Measurements from ENCODE around the gene STAMBP.
A peak's percentile ranks its signal among the peaks of the same experiment; 100 is the strongest.
"Not testable (repeated sequence)": the region's sequence is repeated elsewhere in the genome, so short reads cannot be mapped to it uniquely, and the experiment has no call there.

STAMBP gene

GRCh38 chr2:73828818-73829570 lies at the start of gene STAMBP:
TSS of gene STAMBP (plus strand) at chr2:73828961. CDS start at chr2:73830857, 1,896 bp downstream.
- Histone ChIP-seq H3K4me3 (peak within 1 kb of the TSS; percentile 87), H3K36me3 (ENCODE audit: insufficient read depth, low read length) (peaks cover 31% of the 10 kb centered on the region), H3K27ac (peak within 1 kb of the TSS; percentile 75; the same call in 1 of the 2 replicates), H3K9ac (ENCODE audit: insufficient read length) (peak within 1 kb of the TSS; percentile 96), H3K9me3 (ENCODE audit: low read depth, low read length) (no peaks in the 10 kb centered on the region)
- TF ChIP-seq EZH2 (IDR thresholded peaks at IDR 0.05) (no peak), POLR2AphosphoS5 (IDR thresholded peaks at IDR 0.05; ENCODE audit: borderline replicate concordance, low read depth, low read length) (peak; percentile 86), FOXP2 (optimal IDR thresholded peaks at IDR 0.05; ENCODE audit: control extremely low read depth, extremely low read length, insufficient read depth) (peak; percentile 50)
- peak; percentile 95 for DNase-seq (ENCODE audit: low read depth, low spot score)

- Histone ChIP-seq H3K9me3 (ENCODE audit: low read depth, low read length) (no peaks in the 10 kb centered on the region), H3K4me3 (peak within 1 kb of the TSS; percentile 92), H3K36me3 (ENCODE audit: insufficient read depth, low read length) (peaks cover 20% of the 10 kb centered on the region), H3K9ac (ENCODE audit: insufficient read length) (peak within 1 kb of the TSS; percentile 92), H3K27ac (no peak within 1 kb of the TSS)
- peak; percentile 100 for TF ChIP-seq FOXP2 (optimal IDR thresholded peaks at IDR 0.05; ENCODE audit: control extremely low read depth, extremely low read length, insufficient read depth)
- no peak for TF ChIP-seq EZH2 (IDR thresholded peaks at IDR 0.05)
- peak; percentile 93 for TF ChIP-seq POLR2AphosphoS5 (IDR thresholded peaks at IDR 0.05; ENCODE audit: borderline replicate concordance, low read depth, low read length)
- DNase-seq (ENCODE audit: low read depth, low spot score) = peak; percentile 87
These were observed 49.1 kb upstream of the STAMBP start, which contains the start of gene DUSP11 for GRCh38 chr2:73779467-73780236. TSS of gene DUSP11 (minus strand) at chr2:73780103. CDS start at chr2:73779974, 129 bp downstream.

GRCh38 chr2:73780237-73780582 lies 48.6 kb upstream of the STAMBP start:
- peak overlapping the region; percentile 92 for H3K4me3 ChIP-seq
- TF ChIP-seq FOXP2 (optimal IDR thresholded peaks at IDR 0.05; ENCODE audit: control extremely low read depth, extremely low read length, insufficient read depth) (no peak), POLR2AphosphoS5 (IDR thresholded peaks at IDR 0.05; ENCODE audit: borderline replicate concordance, low read depth, low read length) (no peak; the same call in 1 of the 2 replicates), EZH2 (IDR thresholded peaks at IDR 0.05) (no peak)
- H3K9ac ChIP-seq (ENCODE audit: insufficient read length) = peak overlapping the region; percentile 47
- no peak overlapping the region for H3K27ac ChIP-seq
- DNase-seq (ENCODE audit: low read depth, low spot score) = no peak
- H3K9me3 ChIP-seq (ENCODE audit: low read depth, low read length) = no peaks in the 10 kb centered on the region
- peaks cover 16% of the 10 kb centered on the region for H3K36me3 ChIP-seq (ENCODE audit: insufficient read depth, low read length)

- not testable (repeated sequence) for DNase-seq (ENCODE audit: low read depth, low spot score); H3K4me3 ChIP-seq; H3K9ac ChIP-seq (ENCODE audit: insufficient read length); H3K36me3 ChIP-seq (ENCODE audit: insufficient read depth, low read length); H3K27ac ChIP-seq; H3K9me3 ChIP-seq (ENCODE audit: low read depth, low read length)
These were observed 45.4 kb upstream of the STAMBP start for GRCh38 chr2:73783402-73783801.

- H3K4me3 ChIP-seq; H3K36me3 ChIP-seq (ENCODE audit: insufficient read depth, low read length); H3K9me3 ChIP-seq (ENCODE audit: low read depth, low read length); H3K27ac ChIP-seq; DNase-seq (ENCODE audit: low read depth, low spot score); H3K9ac ChIP-seq (ENCODE audit: insufficient read length): not testable (repeated sequence)
These were observed 44.9 kb upstream of the STAMBP start, which contains the start of gene C2orf78 for GRCh38 chr2:73783883-73784282. TSS of gene C2orf78 (plus strand) at chr2:73784183. CDS start at chr2:73784310, 127 bp downstream.

GRCh38 chr2:73811878-73812277 lies 16.9 kb upstream of the STAMBP start:
- no peak overlapping the region for H3K9ac ChIP-seq (ENCODE audit: insufficient read length)
- no peaks in the 10 kb centered on the region for H3K36me3 ChIP-seq (ENCODE audit: insufficient read depth, low read length)
- TF ChIP-seq EZH2 (IDR thresholded peaks at IDR 0.05) = no peak
- TF ChIP-seq POLR2AphosphoS5 (IDR thresholded peaks at IDR 0.05; ENCODE audit: borderline replicate concordance, low read depth, low read length) = no peak
- TF ChIP-seq FOXP2 (optimal IDR thresholded peaks at IDR 0.05; ENCODE audit: control extremely low read depth, extremely low read length, insufficient read depth) = no peak
- H3K9me3 ChIP-seq (ENCODE audit: low read depth, low read length) = no peaks in the 10 kb centered on the region
- DNase-seq (ENCODE audit: low read depth, low spot score) = no peak
- H3K4me3 ChIP-seq = no peak overlapping the region
- no peak overlapping the region for H3K27ac ChIP-seq

- H3K9ac ChIP-seq (ENCODE audit: insufficient read length) = no peak overlapping the region
- H3K36me3 ChIP-seq (ENCODE audit: insufficient read depth, low read length) = no peaks in the 10 kb centered on the region
- H3K4me3 ChIP-seq = no peak overlapping the region
- TF ChIP-seq EZH2 (IDR thresholded peaks at IDR 0.05) (no peak), POLR2AphosphoS5 (IDR thresholded peaks at IDR 0.05; ENCODE audit: borderline replicate concordance, low read depth, low read length) (no peak), FOXP2 (optimal IDR thresholded peaks at IDR 0.05; ENCODE audit: control extremely low read depth, extremely low read length, insufficient read depth) (no peak)
- no peak overlapping the region for H3K27ac ChIP-seq
- DNase-seq (ENCODE audit: low read depth, low spot score) = no peak
- no peaks in the 10 kb centered on the region for H3K9me3 ChIP-seq (ENCODE audit: low read depth, low read length)
These were observed 16.1 kb upstream of the STAMBP start for GRCh38 chr2:73812635-73813034.

GRCh38 chr2:73818296-73818695 lies 10.5 kb upstream of the STAMBP start:
- TF ChIP-seq FOXP2 (optimal IDR thresholded peaks at IDR 0.05; ENCODE audit: control extremely low read depth, extremely low read length, insufficient read depth) (no peak), POLR2AphosphoS5 (IDR thresholded peaks at IDR 0.05; ENCODE audit: borderline replicate concordance, low read depth, low read length) (no peak), EZH2 (IDR thresholded peaks at IDR 0.05) (no peak)
- no peak overlapping the region for H3K4me3 ChIP-seq
- H3K36me3 ChIP-seq (ENCODE audit: insufficient read depth, low read length) = no peaks in the 10 kb centered on the region
- H3K27ac ChIP-seq = no peak overlapping the region
- H3K9me3 ChIP-seq (ENCODE audit: low read depth, low read length) = no peaks in the 10 kb centered on the region
- H3K9ac ChIP-seq (ENCODE audit: insufficient read length) = no peak overlapping the region
- DNase-seq (ENCODE audit: low read depth, low spot score) = no peak
